Esophagus squamous epithelium (tissue), 5 donors: ENCODE measurements around the gene SPINT1. TPM values are rescaled to one million over a fixed set of nuclear protein-coding genes. Genes with fewer than 3 reads are reported as not detected.
A peak's percentile ranks its signal among the peaks of the same experiment; 100 is the strongest.

Experiments used
- DNase-seq: peaks from one replicate; lab custom pipeline; 2025; lab: John Stamatoyannopoulos, UW
- H3K27ac ChIP-seq, 4 donors: fragments of 200-600 bp; sonication (generic); one replicate each; pipeline ENCODE4 v1.5.1; 2016 to 2019; ENCODE audit warnings: mild to moderate bottlenecking in 1 of 4
- H3K27me3 ChIP-seq, 4 donors: fragments of 200-600 bp; sonication (generic); 1 replicate in 3 of 4; 2 replicates in 1 of 4; pipeline versions ENCODE4 v1.5.1 to v1.6.0; 2017 to 2021; ENCODE audit warnings: antibody characterized with exemption in 1 of 4
- H3K36me3 ChIP-seq, 3 donors: fragments of 200-600 bp; sonication (generic); one replicate each; pipeline ENCODE4 v1.5.1; 2016 to 2019
- H3K4me1 ChIP-seq, 3 donors: fragments of 200-600 bp; sonication (generic); one replicate each; pipeline ENCODE4 v1.5.1; 2017 to 2019
- H3K4me3 ChIP-seq, 4 donors: fragments of 200-600 bp; sonication (generic); 1 replicate in 3 of 4; 2 replicates in 1 of 4; pipeline ENCODE4 v1.5.1; 2016 to 2019; ENCODE audit warnings: mild to moderate bottlenecking in 2 of 4, moderate library complexity in 1 of 4
- H3K9me3 ChIP-seq, 3 donors: fragments of 200-600 bp; sonication (generic); one replicate each; pipeline ENCODE4 v1.5.1; 2016 to 2019
- CTCF ChIP-seq, 6 experiments: fragments of 450-650 bp in 4 of 6; fragments of 200-600 bp in 2 of 6; sonication (generic) in 2 of 6; IDR thresholded peaks; one replicate each; pipeline ENCODE4 v1.5.1; 2016 to 2019; ENCODE audit warnings: antibody characterized with exemption in 6 of 6, mild to moderate bottlenecking in 4 of 6, moderate library complexity in 4 of 6
- POLR2A ChIP-seq, 4 donors: fragments of 450-650 bp; IDR thresholded peaks; one replicate each; pipeline ENCODE4 v1.6.1; 2017; ENCODE audit warnings: antibody characterized with exemption in 4 of 4, mild to moderate bottlenecking in 4 of 4, moderate library complexity in 3 of 4
- WGBS, 2 donors: methylation state at CpG; one replicate each; pipeline ENCODE4 v1.1.5; 2018; 5-methylcytosine and 5-hydroxymethylcytosine counted together
- intact Hi-C: fragments of 100-400 bp; cut with DNase I; formaldehyde crosslinking; loops from one replicate; pipeline ENCODE4 v1.15.0; 2022
- total RNA-seq, 4 donors: library from RNA; depleted of rRNA; stranded (reverse); fragments of >200 nt; gene quantifications; one replicate each; pipeline ENCODE4 v1.1.0, GENCODE V29; 2016
- donor health status: DM: yes; HTN: yes; CAD: no.

SPINT1 gene
- total RNA-seq, 4 donors from 2014 or later: 168 to 506 (median 215) TPM

GRCh38 chr15:40845511-40846284 is 1.9 kb downstream of the SPINT1 start:
- WGBS, 2 donors: 42 to 47% methylated on average over 2 to 7 of the region's 8 CpGs
- Histone ChIP-seq H3K27me3 (peaks cover 0 to 34% (median 0%) of the 10 kb centered on the region in 4 donors), H3K36me3 (peaks cover 0 to 31% (median 0%) of the 10 kb centered on the region in 3 donors), H3K4me1 (peaks cover 16 to 71% (median 33%) of the 10 kb centered on the region in 3 donors), H3K4me3 (peak overlapping the region; percentile 59 to 80 (median 72)), H3K27ac (peak overlapping the region; percentile 80 to 97 (median 93)), H3K9me3 (no peaks in the 10 kb centered on the region)
- DNase-seq: no peak
- TF ChIP-seq CTCF (IDR thresholded peaks at IDR 0.05) (no peak), POLR2A (IDR thresholded peaks at IDR 0.05) (peak in 1 of 4 donors; percentile 63)
- intact Hi-C loops: no loop called here

GRCh38 chr15:40846841-40847222 is 3.0 kb downstream of the SPINT1 start:
- peaks cover 0 to 42% (median 0%) of the 10 kb centered on the region in 3 donors for H3K36me3 ChIP-seq
- peaks cover 0 to 34% (median 0%) of the 10 kb centered on the region in 4 donors for H3K27me3 ChIP-seq
- no peak for TF ChIP-seq POLR2A (IDR thresholded peaks at IDR 0.05)
- no peak for TF ChIP-seq CTCF (IDR thresholded peaks at IDR 0.05)
- DNase-seq: no peak
- H3K27ac ChIP-seq: peak overlapping the region; percentile 80 to 97 (median 93)
- H3K4me3 ChIP-seq: peak overlapping the region; percentile 59 to 80 (median 72)
- intact Hi-C loops: no loop called here
- H3K4me1 ChIP-seq: peaks cover 16 to 66% (median 29%) of the 10 kb centered on the region in 3 donors
- no peaks in the 10 kb centered on the region for H3K9me3 ChIP-seq

GRCh38 chr15:40847223-40847961 is 3.5 kb downstream of the SPINT1 start:
- WGBS, 2 donors: 50 to 51% methylated on average over 6 of the region's 7 CpGs
- peak overlapping the region; percentile 80 to 97 (median 93) for H3K27ac ChIP-seq
- intact Hi-C loops: no loop called here
- peaks cover 0 to 34% (median 0%) of the 10 kb centered on the region in 4 donors for H3K27me3 ChIP-seq
- peaks cover 14 to 61% (median 23%) of the 10 kb centered on the region in 3 donors for H3K4me1 ChIP-seq
- peak overlapping the region; percentile 59 to 80 (median 72) for H3K4me3 ChIP-seq
- peaks cover 0 to 48% (median 0%) of the 10 kb centered on the region in 3 donors for H3K36me3 ChIP-seq
- TF ChIP-seq POLR2A (IDR thresholded peaks at IDR 0.05) (peak in 2 of 4 donors; percentile 7 to 37), CTCF (IDR thresholded peaks at IDR 0.05) (peak in 3 of 6 experiments; percentile 21 to 39 (median 22))
- H3K9me3 ChIP-seq: no peaks in the 10 kb centered on the region
- no peak for DNase-seq

- H3K9me3 ChIP-seq: no peaks in the 10 kb centered on the region
- H3K27me3 ChIP-seq: peaks cover 0 to 10% (median 0%) of the 10 kb centered on the region in 4 donors
- TF ChIP-seq CTCF (IDR thresholded peaks at IDR 0.05): no peak
- no peak for TF ChIP-seq POLR2A (IDR thresholded peaks at IDR 0.05)
- no peak overlapping the region for H3K27ac ChIP-seq
- no peak for DNase-seq
- peaks cover 0 to 80% (median 12%) of the 10 kb centered on the region in 3 donors for H3K36me3 ChIP-seq
- peaks cover 8 to 33% (median 17%) of the 10 kb centered on the region in 3 donors for H3K4me1 ChIP-seq
- intact Hi-C loops: no loop called here
- WGBS, 2 donors: 82 to 92% methylated on average over 8 of the region's 8 CpGs
- no peak overlapping the region for H3K4me3 ChIP-seq
Observed at GRCh38 chr15:40850576-40851112, 6.8 kb downstream of the SPINT1 start.
